Jurkat, Clone E6-1 (cell line): ENCODE results near the gene SLC35D1.
A peak's percentile ranks its signal among the peaks of the same experiment; 100 is the strongest.

Experiments used
- DNase-seq: peaks from one replicate; pipeline ENCODE4 v3.0.0-alpha.2; 2011; ENCODE audit warnings: low read depth, low spot score
- H3K4me3 ChIP-seq: 2 replicates; pipeline ENCODE4 v1.5.1; 2011; ENCODE audit warnings: mild to moderate bottlenecking, low read length, control low read depth, moderate library complexity

Gene SLC35D1

GRCh38 chr1:67052741-67053534 lies 1.0 kb downstream of the SLC35D1 start:
- DNase-seq, result no peak
- H3K4me3 ChIP-seq, result peak overlapping the region; percentile 67

GRCh38 chr1:67051196-67051595 lies 2.8 kb downstream of the SLC35D1 start:
- no peak for DNase-seq
- no peak overlapping the region for H3K4me3 ChIP-seq

GRCh38 chr1:67044631-67045270 lies 9.2 kb downstream of the SLC35D1 start:
- H3K4me3 ChIP-seq, result no peak overlapping the region
- DNase-seq, result no peak

- H3K4me3 ChIP-seq, result no peak overlapping the region
- no peak for DNase-seq
Observed at GRCh38 chr1:67043366-67043765, 10.6 kb downstream of the SLC35D1 start.

- H3K4me3 ChIP-seq, result no peak overlapping the region
- DNase-seq, result no peak
Observed at GRCh38 chr1:67041841-67042503, 12.0 kb downstream of the SLC35D1 start.

- no peak for DNase-seq
- H3K4me3 ChIP-seq, result no peak overlapping the region
Observed at GRCh38 chr1:67040405-67040804, 13.5 kb downstream of the SLC35D1 start.

- DNase-seq, result no peak
- no peak overlapping the region for H3K4me3 ChIP-seq
Observed at GRCh38 chr1:67031859-67032247, 22.1 kb downstream of the SLC35D1 start.

GRCh38 chr1:67031121-67031858 lies 22.7 kb downstream of the SLC35D1 start:
- no peak for DNase-seq
- H3K4me3 ChIP-seq, result no peak overlapping the region

- no peak for DNase-seq
- no peak overlapping the region for H3K4me3 ChIP-seq
Observed at GRCh38 chr1:67029472-67029871, 24.5 kb downstream of the SLC35D1 start.

GRCh38 chr1:67020765-67021164 lies 33.2 kb downstream of the SLC35D1 start:
- H3K4me3 ChIP-seq, result no peak overlapping the region
- no peak for DNase-seq

- no peak for DNase-seq
- no peak overlapping the region for H3K4me3 ChIP-seq
Observed at GRCh38 chr1:67020304-67020703, 33.6 kb downstream of the SLC35D1 start.

- H3K4me3 ChIP-seq, result no peak overlapping the region
- no peak for DNase-seq
Observed at GRCh38 chr1:67019600-67020136, 34.3 kb downstream of the SLC35D1 start.

GRCh38 chr1:67019121-67019520 lies 34.8 kb downstream of the SLC35D1 start:
- H3K4me3 ChIP-seq, result no peak overlapping the region
- DNase-seq, result no peak

GRCh38 chr1:67018574-67018973 lies 35.4 kb downstream of the SLC35D1 start:
- DNase-seq, result no peak
- no peak overlapping the region for H3K4me3 ChIP-seq

- H3K4me3 ChIP-seq, result no peak overlapping the region
- no peak for DNase-seq
Observed at GRCh38 chr1:67013573-67013972, 40.4 kb downstream of the SLC35D1 start.

- no peak overlapping the region for H3K4me3 ChIP-seq
- no peak for DNase-seq
Observed at GRCh38 chr1:67009792-67010191, 44.2 kb downstream of the SLC35D1 start.

- no peak overlapping the region for H3K4me3 ChIP-seq
- no peak for DNase-seq
Observed at GRCh38 chr1:67005068-67005467, 48.9 kb downstream of the SLC35D1 start.

- no peak for DNase-seq
- H3K4me3 ChIP-seq, result no peak overlapping the region
Observed at GRCh38 chr1:67004176-67004575, 49.8 kb downstream of the SLC35D1 start.

- DNase-seq, result no peak
- no peak overlapping the region for H3K4me3 ChIP-seq
Observed at GRCh38 chr1:67001682-67002425, 52.1 kb downstream of the SLC35D1 start.
